Keratinocyte (primary cell): ENCODE data around the gene ASCC2.
"Not testable (repeated sequence)": the region's sequence is repeated elsewhere in the genome, so short reads cannot be mapped to it uniquely, and the experiment has no call there.

ENCODE experiments used
- CTCF ChIP-seq, 3 experiments: IDR thresholded peaks in 1 of 3; conservative IDR thresholded peaks in 1 of 3; optimal IDR thresholded peaks in 1 of 3; 2 replicates in 2 of 3; 3 replicates in 1 of 3; pipeline versions ENCODE3 to v1.5.1; 2011; ENCODE audit warnings: low read length in 3 of 3, mild to moderate bottlenecking in 3 of 3, moderate library complexity in 2 of 3, control low read depth in 1 of 3, inconsistent platforms in 1 of 3; ENCODE audit not compliant: insufficient read depth in 2 of 3; ENCODE audit errors: extremely low read depth in 1 of 3
- EZH2 ChIP-seq: IDR thresholded peaks from one replicate; pipeline ENCODE4 v1.6.1; 2012; ENCODE audit warnings: inconsistent platforms, mild to moderate bottlenecking, low read length, moderate library complexity

GRCh38 chr22:29859030-29859429 lies 21.0 kb upstream of the ASCC2 start:
- not testable (repeated sequence) for TF ChIP-seq CTCF (optimal IDR thresholded peaks at IDR 0.05 in 1 of 3, IDR thresholded peaks at IDR 0.05 in 1 of 3, conservative IDR thresholded peaks at IDR 0.05 in 1 of 3; ENCODE audit: extremely low read depth in 1 of 3, insufficient read depth in 2 of 3, low read length in 3 of 3); EZH2
